Immature natural killer cell (primary cell): ENCODE measurements around the gene MEIS2. TPM values are rescaled to one million over a fixed set of nuclear protein-coding genes. Genes with fewer than 3 reads are reported as not detected.

Experiments used
- DNase-seq, 3 donors: peaks; one replicate each; pipeline ENCODE4 v3.0.0; 2022; ENCODE audit warnings: mixed read lengths in 1 of 3
- H3K27ac Mint-ChIP-seq, 6 donors: one replicate each; pipeline ENCODE4 v1.8.0; 2020; ENCODE audit warnings: mixed read lengths in 6 of 6, mild to moderate bottlenecking in 5 of 6, inconsistent platforms in 4 of 6, moderate library complexity in 3 of 6
- H3K27me3 Mint-ChIP-seq, 3 donors: one replicate each; pipeline ENCODE4 v1.8.0; 2020 to 2021; ENCODE audit warnings: low read depth in 3 of 3, mild to moderate bottlenecking in 3 of 3, mixed read lengths in 3 of 3, moderate library complexity in 3 of 3, inconsistent platforms in 1 of 3
- H3K36me3 Mint-ChIP-seq, 3 donors: one replicate each; pipeline ENCODE4 v1.8.0; 2020; ENCODE audit warnings: mixed read lengths in 3 of 3, inconsistent platforms in 2 of 3, mild to moderate bottlenecking in 2 of 3
- H3K4me1 Mint-ChIP-seq, 2 donors: one replicate each; pipeline ENCODE4 v1.8.0; 2020; ENCODE audit warnings: inconsistent platforms in 2 of 2, mild to moderate bottlenecking in 2 of 2, mixed read lengths in 2 of 2, moderate library complexity in 1 of 2
- H3K4me3 Mint-ChIP-seq, 5 donors: one replicate each; pipeline ENCODE4 v1.8.0; 2020; ENCODE audit warnings: mild to moderate bottlenecking in 5 of 5, mixed read lengths in 5 of 5, inconsistent platforms in 3 of 5, moderate library complexity in 3 of 5
- H3K9me3 Mint-ChIP-seq, 6 donors: one replicate each; pipeline ENCODE4 v1.8.0; 2020; ENCODE audit warnings: mild to moderate bottlenecking in 6 of 6, mixed read lengths in 6 of 6, inconsistent platforms in 4 of 6, moderate library complexity in 3 of 6
- polyA plus RNA-seq, 3 donors: library from polyadenylated mRNA; unstranded; fragments of 300-500 nt; fragmentation: Illumina TruSeq; gene quantifications; one replicate each; pipeline ENCODE4 v1.2.3, GENCODE V29; 2021

MEIS2 gene
- polyA plus RNA-seq, 3 donors from 2014 or later: not detected

- H3K9me3 Mint-ChIP-seq: peaks cover 13 to 49% (median 20%) of the 10 kb centered on the region in 6 donors
- no peak for DNase-seq
- no peaks in the 10 kb centered on the region for H3K4me1 Mint-ChIP-seq
- H3K27me3 Mint-ChIP-seq: peaks cover 19 to 45% (median 30%) of the 10 kb centered on the region in 3 donors
- no peak overlapping the region for H3K4me3 Mint-ChIP-seq
- no peak overlapping the region for H3K27ac Mint-ChIP-seq
- H3K36me3 Mint-ChIP-seq: peaks cover 0 to 4% (median 3%) of the 10 kb centered on the region in 3 donors
These were observed 212.0 kb downstream of the MEIS2 start for GRCh38 chr15:36888011-36888992.

DNA sequence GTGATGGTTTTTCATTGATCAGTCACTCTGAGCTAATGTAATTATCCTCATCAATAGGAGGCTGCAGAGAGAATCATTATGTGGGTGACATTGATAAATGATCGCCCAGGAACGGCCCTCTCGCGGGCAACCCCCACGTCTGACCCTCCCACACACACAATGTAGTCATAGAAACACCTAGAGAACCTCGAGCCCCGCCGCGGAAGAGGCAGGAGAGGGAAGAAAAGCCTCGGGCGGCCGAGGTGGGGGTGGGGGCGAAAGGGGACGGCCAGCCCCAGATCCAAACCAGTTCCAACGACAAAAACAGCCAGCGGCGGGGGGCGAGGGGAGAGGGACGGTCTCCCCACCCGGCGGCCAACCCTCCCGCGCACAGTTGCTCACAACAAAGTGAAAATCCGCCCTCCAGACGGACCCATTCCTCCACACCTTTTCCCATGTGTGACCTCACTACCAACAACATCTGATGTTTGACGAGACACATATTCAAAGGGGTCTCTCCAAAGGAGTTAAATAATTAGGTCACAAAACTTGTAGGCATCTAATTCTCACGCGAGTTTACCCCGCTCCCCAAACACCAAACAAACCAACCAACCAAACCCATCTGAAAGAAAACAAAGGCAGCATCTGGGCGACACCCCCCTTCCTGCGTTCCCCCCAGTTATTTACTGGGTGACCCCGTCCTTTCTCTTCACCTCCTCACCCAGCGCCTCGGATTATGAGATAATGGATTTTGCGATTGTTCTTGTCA, 213.0 kb downstream of the MEIS2 start:
- H3K27me3 Mint-ChIP-seq: peaks cover 19 to 52% (median 32%) of the 10 kb centered on the region in 3 donors
- H3K4me1 Mint-ChIP-seq: no peaks in the 10 kb centered on the region
- H3K36me3 Mint-ChIP-seq: peaks cover 0 to 4% (median 3%) of the 10 kb centered on the region in 3 donors
- H3K4me3 Mint-ChIP-seq: peak overlapping the region in 1 of 5 donors; percentile 56
- H3K9me3 Mint-ChIP-seq: peaks cover 13 to 54% (median 21%) of the 10 kb centered on the region in 6 donors
- DNase-seq: no peak
- no peak overlapping the region for H3K27ac Mint-ChIP-seq

DNA sequence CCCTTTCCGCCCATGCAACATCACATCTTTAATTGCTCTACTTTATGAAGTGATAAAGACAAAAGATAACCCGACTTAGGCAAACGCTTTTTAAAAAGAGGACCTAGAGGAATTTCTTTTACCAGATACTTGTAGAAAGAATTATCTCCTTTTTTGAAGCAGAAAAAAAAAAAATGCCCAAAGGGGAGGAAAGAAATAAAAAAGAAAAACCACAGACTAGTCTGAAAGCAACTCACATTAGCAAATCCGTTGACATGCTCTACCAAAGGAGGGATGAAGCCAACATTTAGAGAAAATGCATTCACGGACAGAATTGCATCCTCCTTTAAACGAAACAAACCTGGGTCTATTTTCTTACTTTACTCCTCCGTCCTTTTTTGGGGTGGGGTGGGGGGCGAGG, 213.6 kb downstream of the MEIS2 start:
- H3K36me3 Mint-ChIP-seq: peaks cover 0 to 7% (median 3%) of the 10 kb centered on the region in 3 donors
- H3K27me3 Mint-ChIP-seq: peaks cover 19 to 57% (median 33%) of the 10 kb centered on the region in 3 donors
- H3K27ac Mint-ChIP-seq: no peak overlapping the region
- H3K9me3 Mint-ChIP-seq: peaks cover 13 to 59% (median 21%) of the 10 kb centered on the region in 6 donors
- no peak for DNase-seq
- no peaks in the 10 kb centered on the region for H3K4me1 Mint-ChIP-seq
- no peak overlapping the region for H3K4me3 Mint-ChIP-seq

- peaks cover 13 to 60% (median 21%) of the 10 kb centered on the region in 6 donors for H3K9me3 Mint-ChIP-seq
- no peaks in the 10 kb centered on the region for H3K4me1 Mint-ChIP-seq
- H3K27ac Mint-ChIP-seq: no peak overlapping the region
These were observed 214.2 kb downstream of the MEIS2 start for GRCh38 chr15:36886191-36886590.

DNA sequence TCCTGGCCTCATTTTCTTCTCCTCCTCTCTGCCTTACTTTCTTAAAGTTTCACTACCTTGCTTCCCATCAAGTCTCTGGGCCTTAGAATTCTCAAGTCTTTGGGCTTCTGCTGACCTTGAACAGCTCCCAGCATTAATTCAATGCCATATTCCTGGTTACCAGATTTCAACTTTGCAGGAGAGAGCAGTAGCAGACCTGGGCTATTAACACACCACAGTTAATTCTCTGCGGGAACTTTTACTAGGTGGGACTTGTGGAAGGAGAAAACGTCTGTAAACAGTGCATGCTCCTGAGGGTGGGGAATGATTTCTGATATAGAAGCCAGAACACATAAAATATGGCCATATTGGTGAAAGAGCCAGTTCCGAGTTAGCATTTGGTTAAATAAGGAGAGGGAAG, 214.6 kb downstream of the MEIS2 start:
- peaks cover 13 to 61% (median 23%) of the 10 kb centered on the region in 6 donors for H3K9me3 Mint-ChIP-seq
- no peak overlapping the region for H3K4me3 Mint-ChIP-seq
- peaks cover 0 to 7% (median 3%) of the 10 kb centered on the region in 3 donors for H3K36me3 Mint-ChIP-seq
- no peak for DNase-seq
- peaks cover 24 to 64% (median 40%) of the 10 kb centered on the region in 3 donors for H3K27me3 Mint-ChIP-seq
- H3K27ac Mint-ChIP-seq: no peak overlapping the region
- H3K4me1 Mint-ChIP-seq: no peaks in the 10 kb centered on the region

More at GRCh38 chr15:36886191-36886590, 214.2 kb downstream of the MEIS2 start:
- Mint-ChIP-seq H3K4me3 (no peak overlapping the region), H3K27me3 (peaks cover 19 to 60% (median 38%) of the 10 kb centered on the region in 3 donors), H3K36me3 (peaks cover 0 to 7% (median 3%) of the 10 kb centered on the region in 3 donors)
- DNase-seq: no peak

- Mint-ChIP-seq H3K27me3 (peaks cover 25 to 65% (median 40%) of the 10 kb centered on the region in 3 donors), H3K27ac (no peak overlapping the region), H3K36me3 (peaks cover 0 to 7% (median 3%) of the 10 kb centered on the region in 3 donors), H3K4me3 (no peak overlapping the region), H3K9me3 (peaks cover 13 to 59% (median 23%) of the 10 kb centered on the region in 6 donors), H3K4me1 (no peaks in the 10 kb centered on the region)
- no peak for DNase-seq
These were observed 215.3 kb downstream of the MEIS2 start for GRCh38 chr15:36884936-36885635.

- DNase-seq: no peak
- Mint-ChIP-seq H3K9me3 (peaks cover 13 to 61% (median 25%) of the 10 kb centered on the region in 6 donors), H3K4me1 (no peaks in the 10 kb centered on the region), H3K27ac (no peak overlapping the region), H3K27me3 (peaks cover 21 to 65% (median 39%) of the 10 kb centered on the region in 3 donors), H3K36me3 (peaks cover 0 to 7% (median 3%) of the 10 kb centered on the region in 3 donors), H3K4me3 (peak overlapping the region in 1 of 5 donors; percentile 6)
These were observed 215.9 kb downstream of the MEIS2 start for GRCh38 chr15:36884518-36884875.

- H3K36me3 Mint-ChIP-seq: peaks cover 0 to 9% (median 3%) of the 10 kb centered on the region in 3 donors
- peak overlapping the region in 1 of 5 donors; percentile 6 for H3K4me3 Mint-ChIP-seq
- peaks cover 16 to 61% (median 25%) of the 10 kb centered on the region in 6 donors for H3K9me3 Mint-ChIP-seq
- H3K27ac Mint-ChIP-seq: no peak overlapping the region
- peaks cover 23 to 67% (median 39%) of the 10 kb centered on the region in 3 donors for H3K27me3 Mint-ChIP-seq
- DNase-seq: peak in 2 of 3 donors; percentile 6
- H3K4me1 Mint-ChIP-seq: no peaks in the 10 kb centered on the region
These were observed 216.4 kb downstream of the MEIS2 start for GRCh38 chr15:36883713-36884517.

GRCh38 chr15:36882487-36883131, 217.7 kb downstream of the MEIS2 start:
- DNase-seq: no peak
- no peak overlapping the region for H3K27ac Mint-ChIP-seq
- peaks cover 20 to 70% (median 38%) of the 10 kb centered on the region in 3 donors for H3K27me3 Mint-ChIP-seq
- H3K9me3 Mint-ChIP-seq: peaks cover 12 to 63% (median 28%) of the 10 kb centered on the region in 6 donors
- H3K4me1 Mint-ChIP-seq: no peaks in the 10 kb centered on the region
- peaks cover 0 to 7% (median 3%) of the 10 kb centered on the region in 3 donors for H3K36me3 Mint-ChIP-seq
- no peak overlapping the region for H3K4me3 Mint-ChIP-seq

GRCh38 chr15:36882056-36882455, 218.3 kb downstream of the MEIS2 start:
- DNase-seq: no peak
- Mint-ChIP-seq H3K36me3 (peaks cover 0 to 7% (median 3%) of the 10 kb centered on the region in 3 donors), H3K4me1 (no peaks in the 10 kb centered on the region), H3K27me3 (peaks cover 21 to 69% (median 37%) of the 10 kb centered on the region in 3 donors), H3K27ac (no peak overlapping the region), H3K4me3 (no peak overlapping the region), H3K9me3 (peaks cover 10 to 60% (median 28%) of the 10 kb centered on the region in 6 donors)

GRCh38 chr15:36881516-36881915, 218.8 kb downstream of the MEIS2 start:
- H3K36me3 Mint-ChIP-seq: peaks cover 0 to 7% (median 3%) of the 10 kb centered on the region in 3 donors
- H3K27me3 Mint-ChIP-seq: peaks cover 23 to 67% (median 34%) of the 10 kb centered on the region in 3 donors
- no peak for DNase-seq
- no peak overlapping the region for H3K4me3 Mint-ChIP-seq
- no peaks in the 10 kb centered on the region for H3K4me1 Mint-ChIP-seq
- no peak overlapping the region for H3K27ac Mint-ChIP-seq
- peaks cover 6 to 55% (median 25%) of the 10 kb centered on the region in 6 donors for H3K9me3 Mint-ChIP-seq

DNA sequence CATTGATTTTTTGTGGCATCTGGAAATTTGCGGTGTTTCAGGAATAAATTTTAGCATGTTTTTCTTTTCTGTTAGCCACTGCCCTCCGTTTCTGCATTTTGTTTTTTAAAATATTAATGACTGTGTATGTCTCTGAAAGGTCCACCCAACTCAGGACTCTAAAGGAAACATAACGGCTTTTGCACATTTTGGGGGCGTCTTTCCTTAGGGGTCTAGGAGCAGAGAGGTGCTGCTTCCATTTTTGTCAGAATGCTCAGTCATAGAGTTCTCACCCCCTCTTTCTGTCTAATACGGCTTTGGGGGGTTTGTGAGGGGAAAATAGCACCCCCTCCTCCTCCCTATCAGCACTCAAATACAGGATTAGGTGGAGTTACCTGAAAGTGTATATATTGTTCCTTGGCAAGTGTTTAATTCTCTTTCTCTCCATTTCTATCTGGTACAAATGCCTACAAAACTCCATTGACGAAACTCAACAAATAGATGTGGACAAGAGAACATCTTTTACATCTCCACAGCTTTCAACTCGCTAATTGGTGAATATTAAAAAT, 219.4 kb downstream of the MEIS2 start:
- Mint-ChIP-seq H3K27me3 (peaks cover 22 to 63% (median 36%) of the 10 kb centered on the region in 3 donors), H3K9me3 (peaks cover 4 to 50% (median 22%) of the 10 kb centered on the region in 6 donors), H3K27ac (no peak overlapping the region), H3K4me1 (no peaks in the 10 kb centered on the region), H3K36me3 (peaks cover 0 to 7% (median 3%) of the 10 kb centered on the region in 3 donors), H3K4me3 (peak overlapping the region in 1 of 5 donors; percentile 17)
- no peak for DNase-seq
